ENCODE data around the gene RGS17. TPM values are rescaled to one million over a fixed set of nuclear protein-coding genes. Genes with fewer than 3 reads are reported as not detected.
"Not testable (repeated sequence)": the region's sequence is repeated elsewhere in the genome, so short reads cannot be mapped to it uniquely, and the experiment has no call there.

Gene RGS17
- total RNA-seq, 1 donor from 2014 or later, result not detected

GRCh38 chr6:152966168-152966894 lies 164.8 kb downstream of the RGS17 start:
- H3K27ac Mint-ChIP-seq; H3K4me3 Mint-ChIP-seq (ENCODE audit: low read depth); H3K4me1 Mint-ChIP-seq (ENCODE audit: low read depth); DNase-seq (ENCODE audit: low spot score); intact Hi-C loops (cut with micrococcal nuclease): not testable (repeated sequence)
- Mint-ChIP-seq H3K27me3 (ENCODE audit: low read depth) (peaks cover 29% of the 10 kb centered on the region), H3K9me3 (peaks cover 30% of the 10 kb centered on the region), H3K36me3 (ENCODE audit: low read depth) (peaks cover 31% of the 10 kb centered on the region)

- no peaks in the 10 kb centered on the region for H3K9me3 Mint-ChIP-seq
- H3K4me1 Mint-ChIP-seq (ENCODE audit: low read depth), result no peaks in the 10 kb centered on the region
- intact Hi-C loops (cut with micrococcal nuclease), result no loop called here
- no peak overlapping the region for H3K27ac Mint-ChIP-seq
- DNase-seq (ENCODE audit: low spot score), result no peak
- peaks cover 25% of the 10 kb centered on the region for H3K27me3 Mint-ChIP-seq (ENCODE audit: low read depth)
- no peaks in the 10 kb centered on the region for H3K36me3 Mint-ChIP-seq (ENCODE audit: low read depth)
- H3K4me3 Mint-ChIP-seq (ENCODE audit: low read depth), result no peak overlapping the region
Observed at GRCh38 chr6:152959333-152959732, 171.7 kb downstream of the RGS17 start.

GRCh38 chr6:152957796-152958195 lies 173.3 kb downstream of the RGS17 start:
- peaks cover 21% of the 10 kb centered on the region for H3K27me3 Mint-ChIP-seq (ENCODE audit: low read depth)
- H3K36me3 Mint-ChIP-seq (ENCODE audit: low read depth), result no peaks in the 10 kb centered on the region
- DNase-seq (ENCODE audit: low spot score), result no peak
- H3K4me3 Mint-ChIP-seq (ENCODE audit: low read depth), result no peak overlapping the region
- H3K27ac Mint-ChIP-seq, result no peak overlapping the region
- no peaks in the 10 kb centered on the region for H3K9me3 Mint-ChIP-seq
- intact Hi-C loops (cut with micrococcal nuclease), result no loop called here
- H3K4me1 Mint-ChIP-seq (ENCODE audit: low read depth), result peaks cover 2% of the 10 kb centered on the region

Other genes with a start within 250 kb of the RGS17 start
- gene FBXO5, start 148.2 kb downstream of the RGS17 start, total RNA-seq, result 31.4 and 34.6 TPM in 2 replicates
- 24.1 and 24.9 TPM in 2 replicates for gene MTRF1L, start 128.6 kb downstream of the RGS17 start, total RNA-seq

Data from activated T-helper 2 cell treated with anti-CD3 and anti-CD28 coated beads, Interferon-gamma antibody, Interleukin-2, Interleukin-4, amounts not matched to agents 10 μg/mL and 5 μg/mL and 100 μg/mL, durations not matched to agents 14 hours and 24 hours and 36 hours (primary cell).